SK-N-MC (cell line): ENCODE measurements around the gene ATP8B3.

Source experiments
- EZH2 ChIP-seq: fragments of 200-600 bp; sonication (generic); IDR thresholded peaks from one replicate; pipeline ENCODE4 v1.6.1; 2017; ENCODE audit warnings: antibody characterized with exemption
- POLR2AphosphoS5 ChIP-seq: IDR thresholded peaks from 2 replicates; pipeline ENCODE4 v1.6.1; 2012; ENCODE audit warnings: mild to moderate bottlenecking, low read depth, low read length, borderline replicate concordance

- TF ChIP-seq EZH2 (no peak), POLR2AphosphoS5 (no peak)
Measured at GRCh38 chr19:1814391-1814790, 2.3 kb upstream of the ATP8B3 start.
